NCI-H1092 (cell line): ENCODE results near the gene GNG7.
"Not testable (repeated sequence)": the region's sequence is repeated elsewhere in the genome, so short reads cannot be mapped to it uniquely, and the experiment has no call there.

ENCODE experiments used
- DNase-seq: peaks from one replicate; lab custom pipeline; 2025; lab: John Stamatoyannopoulos, UW

The GNG7 gene

DNA sequence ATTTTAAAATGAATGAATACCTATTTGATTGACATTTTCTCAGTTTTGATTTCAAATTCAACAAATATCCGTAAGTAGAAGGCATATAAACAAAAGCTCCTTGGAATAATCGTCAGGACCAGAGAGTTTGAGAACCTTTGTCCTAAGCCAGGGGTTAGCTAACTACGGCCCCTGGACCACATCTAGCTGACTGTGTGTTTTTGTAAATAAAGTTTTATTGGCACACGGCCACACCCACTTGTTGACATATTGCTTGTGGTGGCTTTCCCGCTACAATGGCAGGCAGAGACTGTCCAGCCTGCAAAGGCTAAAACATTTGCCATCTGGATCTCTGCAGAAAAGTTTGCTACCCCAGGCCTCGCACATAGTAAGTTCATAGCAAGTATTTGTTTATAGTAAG lies 83.4 kb downstream of the GNG7 start:
- DNase-seq, result no peak

DNA sequence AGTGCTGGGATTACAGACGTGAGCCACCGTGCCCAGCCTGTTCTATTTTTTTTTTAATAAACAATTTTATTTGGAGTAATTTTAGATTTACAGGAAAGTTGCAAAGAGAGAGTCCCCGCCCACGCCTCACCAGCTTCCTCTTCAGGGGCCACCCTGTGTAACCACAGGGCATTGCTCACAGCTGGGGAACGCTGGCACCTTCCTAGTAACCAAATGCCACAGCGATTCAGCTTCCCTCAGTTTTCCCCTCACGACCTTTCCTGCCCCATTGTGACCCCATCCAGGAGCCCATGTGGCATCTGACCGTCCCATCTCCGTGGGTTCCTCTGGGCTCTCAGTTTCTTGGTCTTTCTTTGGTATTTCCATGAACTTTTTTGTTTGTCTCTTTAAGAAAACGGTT lies 83.9 kb downstream of the GNG7 start:
- no peak for DNase-seq

DNA sequence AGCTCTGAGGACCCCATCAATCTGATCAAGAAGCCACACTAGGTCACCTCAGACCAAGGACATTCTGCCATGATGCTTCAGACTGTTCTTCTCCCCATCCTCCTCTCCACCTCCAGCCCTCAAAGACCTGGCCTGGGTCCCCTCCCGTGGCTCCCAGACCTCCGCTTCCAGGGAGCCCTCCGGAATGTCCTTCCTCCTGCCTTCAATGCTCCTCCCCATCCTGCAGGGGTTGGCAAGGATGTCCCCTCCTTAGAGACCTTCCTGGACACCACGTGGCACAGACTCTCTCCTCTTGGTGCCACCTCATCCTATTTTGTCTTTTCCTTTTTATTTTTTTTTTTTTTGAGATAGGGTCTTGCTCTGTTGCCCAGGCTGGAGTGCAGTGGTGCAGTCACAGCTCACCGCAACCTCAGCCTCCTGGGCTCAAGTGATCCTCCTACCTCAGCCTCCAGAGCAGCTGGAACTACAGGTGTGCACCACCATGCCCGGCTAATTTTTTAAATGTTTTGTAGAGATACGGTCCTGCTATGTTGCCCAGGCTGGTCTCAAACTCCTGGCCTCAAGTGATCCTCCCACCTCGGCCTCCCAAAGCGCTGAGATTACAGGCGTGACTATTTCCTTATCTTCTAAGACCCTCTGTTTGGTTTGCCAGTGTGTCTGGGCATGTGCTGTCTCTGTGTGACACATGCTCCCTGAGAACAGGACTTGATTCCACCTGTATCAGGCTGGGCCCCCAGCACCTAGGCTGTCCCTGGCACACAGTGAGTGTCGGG lies 84.9 kb downstream of the GNG7 start:
- no peak for DNase-seq

DNA sequence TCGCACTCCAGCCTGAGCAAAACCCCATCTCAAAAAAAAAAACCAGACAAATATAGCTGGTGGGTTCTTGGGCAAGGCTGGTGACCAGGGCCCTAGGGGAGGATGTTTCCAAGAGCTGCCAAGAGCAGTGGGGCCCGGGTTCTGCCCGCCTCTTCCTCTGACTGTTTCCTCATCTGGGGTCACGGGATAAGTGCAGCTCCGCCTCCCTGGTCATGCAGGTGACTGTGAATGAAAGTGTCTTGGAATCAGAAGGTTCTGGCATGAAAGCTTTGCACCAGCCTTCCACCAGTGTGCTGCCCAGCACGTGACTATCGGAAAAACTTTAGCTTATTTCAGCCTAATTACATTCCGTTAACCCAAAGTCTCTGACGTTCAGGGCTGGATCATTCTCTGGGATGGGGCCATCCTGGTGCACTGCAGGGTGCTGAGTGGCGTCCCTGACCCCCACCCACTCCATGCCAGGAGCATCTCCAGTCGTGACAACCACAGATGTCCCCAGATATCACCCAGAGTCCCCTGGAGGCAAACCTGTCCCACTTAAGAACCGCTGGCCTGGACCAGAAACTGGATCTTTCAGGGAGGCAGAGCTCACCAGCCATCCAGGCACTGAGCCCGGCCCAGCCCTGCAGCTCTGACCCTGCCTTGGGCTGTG lies 85.6 kb downstream of the GNG7 start:
- no peak for DNase-seq

DNA sequence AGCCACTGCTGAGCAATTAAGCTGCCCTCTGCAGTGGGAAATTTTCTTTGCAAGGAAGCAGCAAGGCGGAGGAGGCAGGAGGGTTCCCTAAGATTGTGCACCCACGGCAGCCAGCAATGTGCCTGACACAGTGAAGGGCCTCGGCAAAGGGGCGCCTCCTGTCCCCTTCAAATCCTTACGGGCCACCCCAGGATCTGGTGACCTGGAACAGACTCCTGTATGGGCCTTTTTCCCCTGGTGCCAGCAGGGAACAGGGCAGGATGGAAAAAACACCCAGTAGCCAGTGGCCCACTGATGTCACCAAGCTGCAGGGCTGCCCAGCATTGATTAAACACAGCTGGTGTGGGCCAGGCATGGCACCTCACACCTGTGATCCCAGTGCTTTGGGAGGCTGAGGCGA lies 86.7 kb downstream of the GNG7 start:
- no peak for DNase-seq

DNA sequence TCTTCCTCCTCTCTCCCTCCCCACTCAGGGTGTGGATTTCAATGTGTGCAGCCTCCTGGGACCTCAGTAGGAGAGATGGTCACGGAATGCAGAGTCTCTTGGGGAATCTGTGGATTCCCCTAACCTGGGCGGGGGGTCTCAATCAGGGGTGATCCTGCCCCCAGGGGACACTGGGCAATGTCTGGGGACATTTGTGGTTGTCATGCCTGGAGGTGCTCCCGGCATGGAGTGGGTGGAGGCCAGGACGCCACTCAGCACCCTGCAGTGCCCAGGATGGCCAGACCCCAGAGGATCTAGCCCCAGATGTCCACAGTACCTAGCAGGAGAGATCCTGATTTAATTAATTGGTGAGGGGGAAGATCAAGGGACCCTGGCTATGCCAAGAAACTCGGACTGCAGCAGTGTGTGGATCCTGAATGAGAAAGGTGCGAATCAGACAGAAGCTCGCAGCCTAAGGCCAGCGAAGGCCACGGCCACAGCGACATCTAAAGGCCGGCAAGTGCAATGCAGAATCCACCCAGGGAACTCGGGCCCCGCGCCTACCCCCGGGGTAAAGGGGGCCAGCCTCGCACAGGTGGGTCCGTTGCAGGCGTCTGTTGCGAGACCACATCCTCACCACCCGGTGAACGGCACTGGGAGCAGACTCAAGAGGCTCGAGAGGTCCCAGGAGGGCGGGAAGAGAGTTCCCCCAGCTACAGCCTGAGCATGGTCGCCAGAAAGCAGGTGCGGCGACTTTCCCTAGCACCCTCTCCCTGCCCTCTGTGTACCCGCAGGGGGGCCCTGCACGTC lies 88.8 kb downstream of the GNG7 start:
- no peak for DNase-seq

DNA sequence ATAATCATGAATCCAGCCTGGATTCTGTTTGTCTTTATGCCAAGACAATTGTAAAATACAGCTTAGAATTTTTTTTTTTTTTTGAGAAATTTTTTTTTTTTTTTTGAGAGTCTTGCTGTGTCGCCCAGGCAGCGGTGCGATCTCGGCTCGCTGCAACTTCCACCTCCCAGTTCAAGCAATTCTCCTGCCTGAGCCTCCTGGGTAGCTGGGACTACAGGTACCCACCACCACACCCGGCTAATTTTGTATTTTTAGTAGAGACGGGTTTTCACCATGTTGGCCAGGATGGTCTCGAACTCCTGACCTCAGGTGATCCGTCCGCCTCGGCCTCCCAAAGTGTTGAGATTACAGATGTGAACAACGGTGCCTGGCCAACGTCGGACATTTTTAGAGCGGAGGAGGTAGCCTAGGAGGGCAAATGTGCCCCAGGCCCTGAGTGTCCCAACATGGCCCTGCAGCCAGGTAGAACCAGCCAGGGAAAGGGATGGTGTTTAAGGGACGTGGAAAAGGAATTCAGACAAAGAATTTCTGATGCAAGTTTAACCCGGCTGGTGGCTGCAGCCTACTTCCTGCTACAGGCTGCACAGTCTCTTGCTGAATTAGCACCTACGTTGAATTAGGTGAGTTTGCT lies 89.8 kb downstream of the GNG7 start:
- no peak for DNase-seq

DNA sequence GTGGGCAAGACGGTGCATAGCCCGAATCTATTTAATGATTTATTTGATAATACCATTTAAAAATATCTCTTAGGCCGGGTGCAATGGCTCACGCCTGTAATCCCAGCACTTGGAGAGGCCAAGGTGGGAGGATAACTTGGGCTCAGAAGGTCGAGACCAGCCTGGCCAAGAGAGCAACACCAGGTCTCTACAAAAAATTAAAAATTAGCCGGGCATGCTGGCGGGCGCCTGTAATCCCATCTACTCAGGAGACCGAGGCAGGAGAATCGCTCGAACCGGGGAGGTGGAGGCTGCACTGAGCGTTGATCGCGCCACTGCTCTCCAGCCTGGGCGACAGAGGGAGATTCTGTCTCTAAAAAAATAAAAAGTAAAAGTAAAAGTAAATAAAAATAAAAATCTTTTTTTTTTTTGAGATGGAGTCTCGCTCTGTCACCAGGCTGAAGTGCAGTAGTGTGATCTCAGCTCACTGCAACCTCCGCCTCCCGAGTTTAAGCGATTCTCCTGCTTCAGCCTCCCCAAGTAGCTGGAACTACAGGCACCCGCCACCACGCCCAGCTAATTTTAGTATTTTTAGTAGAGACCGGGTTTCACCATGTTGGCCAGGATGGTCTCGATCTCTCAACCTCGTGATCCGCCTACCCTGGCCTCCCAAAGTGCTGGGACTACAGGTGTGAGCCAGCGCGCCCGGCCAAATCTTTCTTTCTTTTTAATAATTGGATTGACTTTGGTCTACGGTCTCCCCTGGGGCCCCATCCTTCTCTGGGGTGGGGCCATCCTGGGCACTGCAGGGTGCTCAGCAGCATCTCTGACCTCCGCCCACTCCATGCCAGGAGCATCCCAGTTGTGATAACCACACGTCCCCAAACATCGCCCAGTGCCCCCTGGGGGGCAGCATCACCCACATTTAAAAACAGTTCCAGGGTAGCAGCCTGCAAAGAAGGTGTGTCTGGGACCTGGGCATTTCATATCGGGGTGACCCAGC lies 90.7 kb downstream of the GNG7 start:
- no peak for DNase-seq

DNA sequence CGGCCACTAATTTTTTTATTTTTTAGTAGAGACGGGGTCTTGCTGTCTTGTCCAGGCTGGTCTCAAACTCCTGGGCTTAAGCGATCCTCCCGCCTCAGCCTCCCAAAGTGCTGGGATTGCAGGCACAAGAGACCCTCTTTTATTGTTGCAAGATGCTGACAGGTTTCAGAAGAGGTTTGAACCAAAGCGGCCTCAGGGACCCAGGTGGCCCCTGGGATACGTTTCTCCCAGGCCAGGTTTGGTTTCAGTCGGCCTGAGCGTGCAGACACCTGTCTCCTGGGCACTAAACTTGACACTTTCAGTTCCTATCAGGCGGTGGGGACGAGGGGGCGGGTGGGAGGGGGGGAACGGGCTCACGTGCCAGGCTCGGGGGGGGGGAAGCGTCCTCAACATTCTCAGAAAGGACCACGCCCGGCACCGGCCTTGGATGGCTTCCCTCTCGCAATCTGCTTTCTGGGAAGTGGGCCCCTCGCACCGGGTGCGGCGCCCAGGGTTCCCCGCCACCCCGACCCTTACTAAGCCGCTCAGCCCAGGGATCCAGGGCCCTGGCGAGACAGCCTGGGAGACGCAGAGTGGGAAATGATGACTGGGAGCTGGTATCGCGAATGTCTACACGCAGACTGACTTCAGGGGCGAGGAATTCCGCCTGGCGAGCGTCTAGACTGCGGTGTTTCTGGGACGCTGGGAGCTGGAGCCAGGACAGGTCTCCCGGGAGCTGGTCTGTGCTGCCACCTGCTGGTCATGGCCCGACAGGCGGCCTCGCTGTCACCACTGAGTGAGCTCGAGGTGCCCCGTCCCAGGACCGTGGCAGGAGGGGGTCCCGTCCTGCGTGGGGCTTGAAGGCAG lies 91.6 kb downstream of the GNG7 start:
- peak; percentile 69 for DNase-seq

DNA sequence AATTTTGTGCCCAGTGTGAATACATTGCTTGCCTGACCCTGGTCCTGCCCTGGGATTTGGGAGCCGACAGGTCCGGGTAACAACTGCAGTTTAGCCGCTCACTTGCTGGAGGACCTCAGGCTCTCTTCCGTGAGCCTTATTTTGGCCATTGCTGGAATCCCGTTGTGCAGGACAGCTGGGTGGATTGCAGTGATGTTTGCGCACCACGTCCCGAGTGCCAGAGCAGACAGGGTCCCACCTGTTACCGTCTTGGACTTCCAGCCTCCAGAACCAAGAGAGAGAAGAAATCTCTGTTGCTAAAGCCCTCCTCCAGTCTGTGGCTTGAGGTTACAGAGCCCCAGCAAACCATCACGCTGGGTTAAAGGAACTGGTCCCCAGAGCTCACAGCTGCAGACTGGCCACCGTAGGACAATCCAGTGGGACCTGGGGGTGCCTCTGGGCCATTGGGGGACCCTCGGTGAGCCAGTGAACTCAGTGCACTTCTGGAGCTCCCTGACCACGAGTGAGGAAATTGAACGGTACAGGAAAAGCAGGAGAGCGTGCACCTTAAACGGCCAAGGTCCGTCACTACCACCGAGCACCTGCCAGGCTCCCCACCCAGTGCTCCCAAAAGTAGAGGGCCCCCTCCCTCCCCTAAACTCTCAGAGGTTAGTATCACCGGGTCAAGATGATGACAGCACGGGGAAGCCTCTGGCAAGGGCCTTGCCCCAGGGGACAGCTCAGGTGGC lies 92.9 kb downstream of the GNG7 start:
- no peak for DNase-seq

DNA sequence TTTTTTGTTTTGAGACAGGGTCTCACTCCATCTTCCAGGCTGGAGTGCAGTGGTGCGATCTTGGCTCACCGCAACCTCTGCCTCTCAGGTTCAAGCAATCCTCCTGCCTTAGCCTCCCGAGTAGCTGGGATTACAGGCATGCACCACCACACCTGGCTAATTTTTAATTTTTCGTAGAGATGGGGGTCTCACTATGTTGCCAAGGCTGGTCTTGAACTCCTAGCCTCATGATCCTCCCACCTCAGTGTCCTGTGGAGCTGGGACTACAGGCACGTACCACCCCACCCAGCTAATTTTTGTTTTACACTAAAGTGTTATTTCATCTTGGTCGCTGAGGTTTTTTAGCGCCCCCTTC lies 93.5 kb downstream of the GNG7 start:
- not testable (repeated sequence) for DNase-seq

DNA sequence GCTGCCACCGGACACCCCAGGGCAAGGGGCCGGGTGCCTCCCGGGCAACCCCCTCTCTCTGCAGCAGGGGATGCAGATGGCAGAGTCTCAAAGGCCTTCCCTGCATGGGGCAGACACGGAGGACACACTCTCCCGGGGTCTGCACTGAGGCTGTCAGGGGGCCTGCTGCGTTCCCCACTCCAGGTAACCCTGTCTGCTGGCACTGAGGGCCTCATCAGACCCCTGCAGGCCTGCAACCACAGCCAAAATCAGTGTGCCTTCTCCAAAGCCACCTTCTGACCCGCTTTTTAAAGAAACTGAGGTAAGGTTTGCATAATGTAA lies 93.9 kb downstream of the GNG7 start:
- no peak for DNase-seq

DNA sequence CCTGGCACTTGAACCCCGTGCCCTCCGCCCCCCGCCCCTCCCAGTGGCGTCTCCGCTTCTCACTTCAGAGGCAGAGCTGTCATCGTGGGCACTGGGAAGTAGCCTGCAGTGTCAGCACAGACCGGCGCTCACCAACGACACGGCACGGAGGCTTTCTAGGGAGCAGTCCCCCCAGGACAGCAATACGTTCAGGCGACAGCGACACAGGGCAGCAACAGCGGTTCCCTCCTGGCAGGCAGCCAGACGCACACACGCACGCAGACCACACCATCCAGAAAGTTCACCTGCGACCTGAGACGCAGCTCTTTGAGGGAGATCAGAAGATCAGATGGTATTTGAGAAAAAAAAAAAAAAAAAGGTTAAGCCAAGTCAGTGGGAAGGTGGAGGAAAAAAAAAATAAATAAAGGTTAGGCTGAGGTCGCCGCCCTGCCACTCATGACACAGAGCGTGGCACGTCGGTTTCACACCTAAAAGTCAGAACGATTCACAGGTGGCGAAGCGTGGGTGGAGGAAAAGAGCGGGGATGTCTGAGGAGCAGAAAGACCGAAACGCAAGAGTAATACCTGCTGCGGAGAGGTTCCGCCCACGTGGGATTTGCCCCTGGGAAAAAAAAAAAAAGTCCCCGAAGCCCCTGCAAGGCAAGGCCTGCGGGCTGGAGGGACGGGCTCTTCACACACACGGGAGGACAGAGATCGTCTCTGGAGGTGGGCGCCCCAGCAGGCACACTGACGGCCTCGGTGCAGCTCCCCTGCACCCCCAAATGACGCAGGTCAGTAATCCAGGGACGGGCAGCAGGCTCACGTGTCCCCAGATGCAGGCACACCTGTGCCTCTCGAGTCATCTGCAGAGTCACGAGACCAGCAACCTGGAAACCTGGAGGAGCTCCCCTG lies 94.5 kb downstream of the GNG7 start:
- DNase-seq, result no peak

DNA sequence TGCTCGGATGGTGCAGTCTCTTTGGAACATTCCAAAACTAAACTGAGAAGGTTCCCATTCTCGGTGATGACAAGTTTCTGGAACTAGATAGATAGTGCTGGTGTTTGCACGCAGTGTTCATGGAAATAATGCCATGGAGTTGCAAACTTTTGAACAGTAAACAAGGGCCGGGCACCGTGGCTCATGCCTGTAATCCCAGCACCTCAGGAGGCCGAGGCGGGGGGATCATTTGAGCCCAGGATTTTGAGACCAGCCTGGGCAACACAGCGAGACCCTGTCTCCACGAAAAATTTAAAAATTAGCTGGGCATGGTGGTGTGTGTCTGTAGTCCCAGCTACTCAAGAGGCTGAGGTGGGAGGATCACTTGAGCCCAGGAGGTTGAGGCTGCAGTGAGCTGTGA lies 95.7 kb downstream of the GNG7 start:
- DNase-seq, result not testable (repeated sequence)

DNA sequence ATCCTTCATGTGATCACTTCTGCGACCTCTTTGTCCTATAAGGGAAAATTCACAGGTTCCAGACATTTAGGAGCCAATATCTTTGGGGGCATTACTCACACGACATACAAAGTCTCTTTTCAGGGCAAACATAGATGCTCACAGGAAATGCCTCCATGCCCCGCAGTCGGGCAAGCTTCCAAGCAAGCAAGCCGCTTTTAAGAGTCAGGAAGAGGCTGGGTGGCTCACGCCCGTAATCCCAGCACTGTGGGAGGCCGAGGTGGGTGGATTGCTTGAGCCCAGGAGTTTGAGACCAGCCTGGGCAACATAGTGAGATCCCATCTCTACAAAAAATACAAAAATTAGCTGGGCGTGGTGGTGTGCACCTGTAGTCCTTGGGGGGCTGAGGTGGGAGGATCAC lies 96.6 kb downstream of the GNG7 start:
- DNase-seq, result not testable (repeated sequence)

DNA sequence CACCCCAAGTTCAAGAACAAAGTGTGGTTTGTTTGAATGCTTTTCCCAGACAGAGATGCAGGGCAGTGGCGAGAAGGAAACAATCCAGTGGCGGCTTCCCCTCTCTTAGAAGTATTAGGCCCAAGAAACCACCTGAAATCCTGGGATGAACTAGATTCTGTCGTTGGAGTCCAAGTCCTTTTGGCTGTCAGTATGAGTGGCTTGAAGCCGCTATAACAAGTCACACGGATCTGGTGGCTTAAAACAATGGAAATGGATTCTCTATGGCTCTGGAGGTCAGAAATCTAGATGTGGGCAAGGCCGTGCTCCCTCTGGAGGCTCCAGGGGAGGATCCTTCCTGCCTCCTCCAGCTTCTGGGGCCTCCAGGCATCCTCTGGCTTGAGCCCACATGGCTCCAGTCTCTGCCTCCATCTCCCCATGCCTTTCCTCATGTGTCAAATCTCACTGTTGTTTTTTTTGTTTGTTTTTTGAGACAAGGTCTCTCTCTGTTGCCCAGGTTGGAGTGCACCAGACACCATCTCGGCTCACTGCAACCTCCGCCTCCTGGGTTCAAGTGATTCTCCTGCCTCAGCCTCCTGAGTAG lies 97.7 kb downstream of the GNG7 start:
- no peak for DNase-seq

DNA sequence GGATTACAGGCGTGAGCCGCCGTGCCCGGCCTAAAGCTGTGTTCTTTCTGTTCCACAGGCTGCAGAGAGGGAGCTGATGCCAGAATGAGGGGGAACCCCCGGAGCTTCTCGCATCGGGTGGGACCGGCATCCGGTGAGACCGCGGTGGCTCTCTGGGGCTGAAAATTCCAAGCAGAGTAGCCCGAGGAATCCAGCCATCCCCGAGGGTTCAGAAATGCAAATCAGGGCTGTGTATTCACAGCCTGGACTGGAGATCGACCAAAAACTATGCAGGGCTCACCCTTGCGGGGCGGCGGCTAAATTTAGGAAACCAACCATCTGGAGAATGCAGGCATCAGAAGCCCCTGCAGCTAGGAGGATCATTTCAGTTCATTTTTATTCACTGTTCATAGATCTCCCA lies 99.2 kb downstream of the GNG7 start:
- no peak for DNase-seq

DNA sequence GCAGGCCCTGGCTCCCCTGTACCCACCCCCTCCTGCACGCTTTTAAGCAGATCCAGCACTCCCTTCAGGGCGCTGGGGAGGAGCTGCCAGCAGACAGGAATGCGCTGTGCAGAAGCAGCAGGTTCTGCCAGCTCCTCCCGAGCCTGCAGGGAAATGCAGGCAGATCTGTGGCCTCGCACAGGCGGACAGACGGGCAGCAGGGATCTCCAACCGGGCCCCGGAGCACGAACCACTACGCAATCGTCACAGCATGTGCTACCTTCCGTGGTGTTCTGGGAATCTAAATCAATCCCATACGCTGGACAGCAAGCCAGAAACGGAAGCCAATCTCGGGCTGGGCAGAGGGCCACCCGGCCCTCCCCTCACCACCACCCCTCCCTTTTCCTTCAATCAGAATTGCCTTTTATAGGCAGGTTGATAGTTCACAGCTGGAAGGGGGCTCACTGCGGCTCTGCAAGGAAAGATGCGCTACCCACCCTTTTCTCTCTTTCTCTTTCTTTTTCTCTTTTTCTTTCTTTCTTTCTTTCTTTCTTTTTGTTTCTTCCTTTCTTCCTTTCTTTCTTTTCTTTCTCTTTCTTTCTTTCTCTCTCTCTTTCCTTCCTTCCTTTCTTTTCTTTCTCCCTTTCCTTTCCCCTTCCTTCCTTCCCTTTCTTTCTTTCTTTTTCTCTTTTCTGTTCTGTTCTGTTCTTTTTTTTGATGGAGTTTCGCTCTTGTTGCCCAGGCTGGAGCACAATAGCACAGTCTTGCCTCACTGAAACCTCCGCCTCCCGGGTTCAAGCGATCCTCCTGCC lies 99.9 kb downstream of the GNG7 start:
- DNase-seq, result no peak
